Subcutaneous abdominal adipose tissue (tissue), 5 donors: Measurements from ENCODE around the gene GRB10.

Experiments used
- H3K27ac ChIP-seq: one replicate; pipeline ENCODE4 v1.7.0; 2013; ENCODE audit warnings: low read depth, mild to moderate bottlenecking, inconsistent platforms, low read length, moderate library complexity
- H3K27me3 ChIP-seq, 5 donors: one replicate each; pipeline ENCODE4 v1.7.0; 2013; ENCODE audit warnings: low read length in 5 of 5, inconsistent platforms in 1 of 5; ENCODE audit not compliant: control insufficient read depth in 5 of 5, insufficient read depth in 4 of 5
- H3K36me3 ChIP-seq, 5 donors: one replicate each; pipeline ENCODE4 v1.7.0; 2013; ENCODE audit warnings: low read length in 5 of 5; ENCODE audit not compliant: control insufficient read depth in 5 of 5, insufficient read depth in 5 of 5
- H3K4me1 ChIP-seq, 5 donors: one replicate each; pipeline ENCODE4 v1.7.0; 2013; ENCODE audit warnings: low read length in 5 of 5, mild to moderate bottlenecking in 3 of 5, moderate library complexity in 1 of 5; ENCODE audit not compliant: control insufficient read depth in 5 of 5, insufficient read depth in 5 of 5
- H3K4me3 ChIP-seq, 5 donors: one replicate each; pipeline ENCODE4 v1.7.0; 2013; ENCODE audit warnings: low read length in 5 of 5, low read depth in 1 of 5
- H3K9ac ChIP-seq, 5 donors: one replicate each; pipeline ENCODE4 v1.7.0; 2013; ENCODE audit warnings: low read length in 5 of 5, mild to moderate bottlenecking in 4 of 5, moderate library complexity in 3 of 5
- H3K9me3 ChIP-seq, 5 donors: one replicate each; pipeline ENCODE4 v1.7.0; 2013; ENCODE audit warnings: low read length in 5 of 5; ENCODE audit not compliant: control insufficient read depth in 5 of 5
- donor health status: healthy.
- donor health status: healthy.
- donor health status: healthy.
- donor health status: healthy.
- donor health status: healthy.

GRB10 gene

DNA sequence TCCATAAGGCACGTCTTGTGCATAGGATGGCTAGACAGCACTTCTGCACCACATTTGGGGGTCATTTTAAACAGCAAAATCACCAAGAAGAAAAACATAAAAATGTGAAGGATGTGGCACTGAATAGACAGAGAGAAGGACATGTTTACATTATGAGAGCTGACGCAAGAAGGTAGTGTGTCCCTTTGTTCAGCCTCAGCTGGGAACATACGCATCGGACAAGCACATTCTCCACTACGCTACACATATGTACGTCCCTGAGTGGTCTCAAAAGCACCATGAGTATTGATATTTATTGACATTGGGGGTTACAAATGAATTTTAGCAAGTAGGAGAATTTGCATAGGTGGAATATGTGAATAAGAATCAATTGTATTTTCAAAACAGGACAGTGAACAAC is 237.7 kb downstream of the GRB10 start:
- Histone ChIP-seq H3K36me3 (no peaks in the 10 kb centered on the region), H3K4me3 (no peak overlapping the region)

DNA sequence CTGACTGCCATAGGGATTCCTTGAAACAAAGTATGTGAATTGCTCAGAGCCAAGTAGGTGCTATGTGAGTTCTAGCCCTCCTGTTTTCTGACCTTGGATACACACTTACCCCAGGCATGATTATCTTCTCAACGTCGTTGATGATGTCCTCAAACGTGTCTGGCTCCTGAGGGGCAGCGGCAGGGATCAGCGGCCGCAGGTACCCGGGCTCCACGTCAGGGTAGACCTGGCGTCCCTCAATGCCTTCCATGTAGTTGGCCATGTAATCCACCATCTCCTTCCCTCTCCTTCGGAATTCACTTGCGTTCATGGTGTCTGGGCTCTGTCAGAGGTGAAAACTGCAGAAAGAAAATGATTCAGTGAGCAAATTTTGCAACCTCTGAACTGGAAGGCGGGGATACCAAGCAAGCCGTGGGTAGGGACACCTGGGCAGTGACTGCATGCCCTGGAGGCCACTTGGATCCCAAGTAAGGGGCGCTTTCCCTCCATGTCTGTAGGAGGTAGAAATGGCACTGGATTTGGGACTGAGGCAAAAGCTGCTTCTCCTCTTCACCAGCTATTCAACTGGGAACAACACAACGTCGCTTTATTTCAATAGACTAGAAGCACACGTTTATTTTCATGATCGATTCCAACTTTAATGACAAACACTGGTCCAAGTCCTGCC is 238.8 kb downstream of the GRB10 start:
- H3K4me1 ChIP-seq, result no peaks in the 10 kb centered on the region
- peaks cover 0 to under 1% (median 0%) of the 10 kb centered on the region in 5 donors for H3K27me3 ChIP-seq
- no peaks in the 10 kb centered on the region for H3K9me3 ChIP-seq
- H3K36me3 ChIP-seq, result no peaks in the 10 kb centered on the region
- no peak overlapping the region for H3K27ac ChIP-seq
- no peak overlapping the region for H3K4me3 ChIP-seq
- H3K9ac ChIP-seq, result no peak overlapping the region

More for the DNA sequence above, 237.7 kb downstream of the GRB10 start:
- H3K4me1 ChIP-seq, result no peaks in the 10 kb centered on the region
- no peaks in the 10 kb centered on the region for H3K9me3 ChIP-seq
- no peak overlapping the region for H3K9ac ChIP-seq
- H3K27ac ChIP-seq, result no peak overlapping the region
- no peaks in the 10 kb centered on the region for H3K27me3 ChIP-seq

DNA sequence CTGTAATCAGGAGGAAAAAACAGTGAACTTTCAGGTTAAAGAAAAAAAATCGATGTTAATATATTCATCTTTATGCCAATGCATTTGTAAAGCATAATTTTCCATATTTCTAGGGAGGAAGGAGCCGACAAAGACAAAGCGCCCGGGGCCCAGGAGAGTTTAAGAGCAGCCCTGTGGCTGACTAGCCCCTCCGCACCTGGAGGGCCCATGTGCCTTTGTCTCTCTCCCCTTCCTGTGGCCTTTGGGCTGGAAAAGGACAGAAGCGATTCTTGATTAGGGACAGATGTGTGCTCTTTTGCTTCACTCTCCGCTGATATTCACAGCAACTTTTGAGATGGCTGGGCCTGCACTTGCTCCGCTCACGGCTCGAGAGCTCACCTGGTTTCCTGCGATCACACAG is 240.6 kb downstream of the GRB10 start:
- H3K27me3 ChIP-seq, result peaks cover 0 to 3% (median 0%) of the 10 kb centered on the region in 5 donors
- no peak overlapping the region for H3K27ac ChIP-seq
- no peak overlapping the region for H3K9ac ChIP-seq
- no peaks in the 10 kb centered on the region for H3K4me1 ChIP-seq
- no peaks in the 10 kb centered on the region for H3K36me3 ChIP-seq
- no peak overlapping the region for H3K4me3 ChIP-seq
- H3K9me3 ChIP-seq, result no peaks in the 10 kb centered on the region

DNA sequence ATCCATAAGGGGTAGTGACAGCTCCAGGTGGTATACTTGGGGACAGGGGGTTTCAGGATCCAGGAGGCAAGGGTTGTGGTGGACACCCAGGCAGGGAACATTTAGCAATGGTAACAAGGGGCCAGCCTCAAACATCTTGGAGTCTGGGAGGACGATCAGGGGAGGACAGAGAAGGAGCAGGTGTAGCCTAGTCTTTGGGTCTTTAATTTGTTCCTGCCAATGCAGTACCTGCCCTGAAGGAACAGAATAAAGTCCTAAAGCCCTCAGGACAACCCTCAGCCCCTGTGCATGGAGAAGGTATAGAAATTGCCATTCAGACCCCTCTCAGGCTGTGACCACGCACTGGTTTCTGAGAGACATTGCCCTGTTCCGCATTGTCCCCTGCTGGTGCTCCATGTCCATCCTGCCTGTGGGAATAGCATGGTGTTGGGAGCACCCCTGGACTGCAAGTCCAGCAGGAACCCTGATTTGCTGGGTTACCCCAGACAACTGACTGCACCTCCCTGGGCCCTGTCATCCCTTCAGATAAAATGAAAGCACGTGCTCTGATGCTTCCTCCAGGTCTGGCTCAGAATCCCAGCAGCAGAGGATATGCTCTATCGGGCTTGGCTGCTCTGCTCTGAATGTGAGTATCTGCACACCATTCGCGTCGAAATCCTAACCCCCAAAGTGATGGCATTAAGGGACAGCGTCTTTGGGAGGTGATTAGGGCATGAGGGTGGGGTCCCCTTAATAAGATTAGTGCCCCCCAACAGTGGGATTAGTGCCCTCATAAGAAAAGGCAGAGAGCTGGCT is 241.7 kb downstream of the GRB10 start:
- H3K36me3 ChIP-seq, result no peaks in the 10 kb centered on the region
- H3K9ac ChIP-seq, result no peak overlapping the region

More for the DNA sequence above, 241.7 kb downstream of the GRB10 start:
- Histone ChIP-seq H3K4me1 (no peaks in the 10 kb centered on the region), H3K27me3 (peaks cover 0 to 3% (median 0%) of the 10 kb centered on the region in 5 donors), H3K4me3 (no peak overlapping the region), H3K9me3 (no peaks in the 10 kb centered on the region), H3K27ac (no peak overlapping the region)
